ENCODE results near the gene TSPAN9. TPM values are rescaled to one million over a fixed set of nuclear protein-coding genes. Genes with fewer than 3 reads are reported as not detected.

TSPAN9 gene
- total and polyA plus RNA-seq, 3 donors from 2014 or later: 14.2 to 23.5 (median 19.8) TPM

- DNase-seq: no peak
These were observed 61.8 kb downstream of the TSPAN9 start for GRCh38 chr12:3138941-3139511.

GRCh38 chr12:3139760-3140159 is 62.6 kb downstream of the TSPAN9 start:
- Histone ChIP-seq H3K27ac (no peak overlapping the region), H3K9me3 (no peaks in the 10 kb centered on the region), H3K4me1 (peaks cover 8% of the 10 kb centered on the region), H3K4me3 (no peak overlapping the region), H3K27me3 (no peaks in the 10 kb centered on the region), H3K36me3 (ENCODE audit: low read depth, missing control alignments) (no peaks in the 10 kb centered on the region)
- no peak for DNase-seq
- 89 to 91% methylated on average over 8 to 9 of the region's 9 CpGs for WGBS, 2 donors
- intact Hi-C loops (cut with DNase I; ENCODE audit: low total_unique reads): loop anchor here (5.0 to 10.0 kb wide), 2 partner anchors 65 to 138 kb away; partner anchors contain the start of gene TSPAN9
- no peak for TF ChIP-seq CTCF (IDR thresholded peaks at IDR 0.05)
- no peak for TF ChIP-seq POLR2A (IDR thresholded peaks at IDR 0.05)

More at GRCh38 chr12:3138941-3139511, 61.8 kb downstream of the TSPAN9 start:
- Histone ChIP-seq H3K4me1 (peaks cover 8% of the 10 kb centered on the region), H3K36me3 (ENCODE audit: low read depth, missing control alignments) (no peaks in the 10 kb centered on the region), H3K4me3 (no peak overlapping the region), H3K27me3 (no peaks in the 10 kb centered on the region), H3K27ac (no peak overlapping the region), H3K9me3 (no peaks in the 10 kb centered on the region)
- 74 to 89% methylated on average over 11 of the region's 11 CpGs for WGBS, 2 donors
- TF ChIP-seq POLR2A (IDR thresholded peaks at IDR 0.05) (no peak), CTCF (IDR thresholded peaks at IDR 0.05) (no peak)
- intact Hi-C loops (cut with DNase I; ENCODE audit: low total_unique reads): loop anchor here (5.0 to 10.0 kb wide), 2 partner anchors 64 to 138 kb away; partner anchors contain the start of gene TSPAN9

- TF ChIP-seq CTCF (IDR thresholded peaks at IDR 0.05): no peak
- no peak for TF ChIP-seq POLR2A (IDR thresholded peaks at IDR 0.05)
- intact Hi-C loops (cut with DNase I; ENCODE audit: low total_unique reads): no loop called here
These were observed 63.1 kb downstream of the TSPAN9 start for GRCh38 chr12:3140284-3140683.

GRCh38 chr12:3141339-3142321 is 64.5 kb downstream of the TSPAN9 start:
- peaks cover 8% of the 10 kb centered on the region for H3K4me1 ChIP-seq

More at GRCh38 chr12:3140284-3140683, 63.1 kb downstream of the TSPAN9 start:
- no peak overlapping the region for H3K4me3 ChIP-seq
- no peaks in the 10 kb centered on the region for H3K27me3 ChIP-seq
- 88 to 91% methylated on average over 9 of the region's 9 CpGs for WGBS, 2 donors
- no peaks in the 10 kb centered on the region for H3K36me3 ChIP-seq (ENCODE audit: low read depth, missing control alignments)
- H3K9me3 ChIP-seq: no peaks in the 10 kb centered on the region
- no peak overlapping the region for H3K27ac ChIP-seq
- peaks cover 8% of the 10 kb centered on the region for H3K4me1 ChIP-seq
- no peak for DNase-seq

More at GRCh38 chr12:3141339-3142321, 64.5 kb downstream of the TSPAN9 start:
- DNase-seq: no peak
- Histone ChIP-seq H3K27ac (no peak overlapping the region), H3K9me3 (no peaks in the 10 kb centered on the region), H3K36me3 (ENCODE audit: low read depth, missing control alignments) (no peaks in the 10 kb centered on the region), H3K27me3 (no peaks in the 10 kb centered on the region), H3K4me3 (no peak overlapping the region)
- no peak for TF ChIP-seq CTCF (IDR thresholded peaks at IDR 0.05)
- 74 to 83% methylated on average over 21 to 25 of the region's 25 CpGs for WGBS, 2 donors
- intact Hi-C loops (cut with DNase I; ENCODE audit: low total_unique reads): no loop called here

Measured in testis (tissue), 3 donors.